Upper lobe of left lung (tissue), 6 donors: ENCODE results near the gene MAP6. TPM values are rescaled to one million over a fixed set of nuclear protein-coding genes. Genes with fewer than 3 reads are reported as not detected.

ENCODE experiments used
- ATAC-seq, 2 donors: fragments of 200-7000 bp; cut with Tn5 transposase; one replicate each; pipeline ENCODE4 v1.9.1; 2022; ENCODE audit warnings: mild to moderate bottlenecking in 2 of 2, moderate library complexity in 2 of 2; ENCODE audit not compliant: low FRiP score in 2 of 2
- DNase-seq, 2 donors: peaks; one replicate each; pipeline ENCODE4 v3.0.0-alpha.2; 2019 to 2020
- H3K27ac ChIP-seq, 4 donors: fragments of 200-600 bp; sonication (generic); one replicate each; pipeline ENCODE4 v1.5.1; 2016 to 2019
- H3K27me3 ChIP-seq, 4 donors: fragments of 200-600 bp; sonication (generic); one replicate each; pipeline ENCODE4 v1.5.1; 2017 to 2019
- H3K36me3 ChIP-seq, 4 donors: fragments of 200-600 bp; sonication (generic); one replicate each; pipeline ENCODE4 v1.5.1; 2016 to 2019
- H3K4me1 ChIP-seq, 4 donors: fragments of 200-600 bp; sonication (generic); one replicate each; pipeline ENCODE4 v1.5.1; 2018 to 2019
- H3K4me3 ChIP-seq, 4 donors: fragments of 200-600 bp; sonication (generic); one replicate each; pipeline ENCODE4 v1.5.1; 2017 to 2019; ENCODE audit warnings: mild to moderate bottlenecking in 2 of 4, moderate library complexity in 1 of 4
- H3K9me3 ChIP-seq, 4 donors: fragments of 200-600 bp; sonication (generic); one replicate each; pipeline ENCODE4 v1.5.1; 2018 to 2019
- CTCF ChIP-seq, 6 experiments: fragments of 450-650 bp in 4 of 6; fragments of 200-600 bp in 2 of 6; sonication (generic) in 2 of 6; IDR thresholded peaks; one replicate each; pipeline ENCODE4 v1.5.1; 2016 to 2019; ENCODE audit warnings: antibody characterized with exemption in 6 of 6
- EP300 ChIP-seq, 4 donors: sonication (generic); formaldehyde crosslinking; IDR thresholded peaks; one replicate each; pipeline ENCODE4 v1.5.1; 2017; ENCODE audit warnings: antibody characterized with exemption in 4 of 4, control low read depth in 2 of 4
- POLR2A ChIP-seq, 4 donors: fragments of 450-650 bp; IDR thresholded peaks; one replicate each; pipeline ENCODE4 v1.5.1; 2016 to 2017; ENCODE audit warnings: antibody characterized with exemption in 4 of 4, mild to moderate bottlenecking in 2 of 4
- POLR2AphosphoS5 ChIP-seq, 2 donors: sonication (generic); formaldehyde crosslinking; IDR thresholded peaks; one replicate each; pipeline ENCODE4 v1.5.1; 2017; ENCODE audit warnings: antibody characterized with exemption in 2 of 2
- WGBS, 2 donors: methylation state at CpG; one replicate each; pipeline ENCODE4 v1.1.5; 2017 to 2018; 5-methylcytosine and 5-hydroxymethylcytosine counted together
- total RNA-seq, 6 donors: library from RNA; depleted of rRNA in 4 of 6; stranded (reverse); fragments of >200 nt in 4 of 6; gene quantifications; one replicate each; pipeline versions ENCODE4 v1.1.0 to v1.2.1, GENCODE V29; 2016 to 2021
- donor health status: DM: no; HTN: no; CAD: no; lungs with moderate emphysema.
- donor health status: DM: no; HTN: yes; CAD: no; lungs with severe emphysema.

Gene MAP6
- total RNA-seq, 6 donors from 2014 or later, result 3.5 to 17.6 (median 8.9) TPM

- peak in 1 of 2 donors; percentile 61 for ATAC-seq
- TF ChIP-seq CTCF (IDR thresholded peaks at IDR 0.05) (no peak), POLR2A (IDR thresholded peaks at IDR 0.05) (no peak), EP300 (IDR thresholded peaks at IDR 0.05) (no peak), POLR2AphosphoS5 (IDR thresholded peaks at IDR 0.05) (no peak)
- WGBS, 2 donors, result 3 to 4% methylated on average over 7 to 34 of the region's 73 CpGs
- Histone ChIP-seq H3K4me1 (peaks cover 15 to 24% (median 17%) of the 10 kb centered on the region in 4 donors), H3K27ac (peak overlapping the region in 1 of 4 donors; percentile 10), H3K36me3 (no peaks in the 10 kb centered on the region), H3K27me3 (peaks cover 0 to 25% (median 8%) of the 10 kb centered on the region in 4 donors), H3K4me3 (peak overlapping the region; percentile 12 to 67 (median 48)), H3K9me3 (no peaks in the 10 kb centered on the region)
- DNase-seq, result peak; percentile 51 to 91
These were observed 897 bp downstream of the MAP6 start for GRCh38 chr11:75667831-75668450.

GRCh38 chr11:75667255-75667830 lies 1.5 kb downstream of the MAP6 start:
- Histone ChIP-seq H3K4me3 (peak overlapping the region; percentile 12 to 67 (median 48)), H3K9me3 (no peaks in the 10 kb centered on the region), H3K27ac (peak overlapping the region in 1 of 4 donors; percentile 10), H3K4me1 (peaks cover 15 to 24% (median 17%) of the 10 kb centered on the region in 4 donors), H3K36me3 (no peaks in the 10 kb centered on the region), H3K27me3 (peaks cover 0 to 25% (median 8%) of the 10 kb centered on the region in 4 donors)
- ATAC-seq (peak in 1 of 2 donors; percentile 58), DNase-seq (peak; percentile 40 to 88)
- whole genome bisulfite sequencing, 2 donors, result 10 to 11% methylated on average over 8 to 9 of the region's 63 CpGs
- TF ChIP-seq POLR2A (IDR thresholded peaks at IDR 0.05) (no peak), EP300 (IDR thresholded peaks at IDR 0.05) (no peak), CTCF (IDR thresholded peaks at IDR 0.05) (peak in 1 of 6 experiments; percentile 14), POLR2AphosphoS5 (IDR thresholded peaks at IDR 0.05) (no peak)

GRCh38 chr11:75665990-75666389 lies 2.8 kb downstream of the MAP6 start:
- ATAC-seq, result no peak
- H3K4me3 ChIP-seq, result no peak overlapping the region
- H3K27ac ChIP-seq, result no peak overlapping the region
- peaks cover 15 to 24% (median 17%) of the 10 kb centered on the region in 4 donors for H3K4me1 ChIP-seq
- peaks cover 0 to 25% (median 8%) of the 10 kb centered on the region in 4 donors for H3K27me3 ChIP-seq
- WGBS, 2 donors, result 90 to 97% methylated on average over 3 of the region's 3 CpGs
- no peaks in the 10 kb centered on the region for H3K36me3 ChIP-seq
- DNase-seq, result no peak
- no peaks in the 10 kb centered on the region for H3K9me3 ChIP-seq
- TF ChIP-seq CTCF (IDR thresholded peaks at IDR 0.05) (no peak), POLR2AphosphoS5 (IDR thresholded peaks at IDR 0.05) (no peak), EP300 (IDR thresholded peaks at IDR 0.05) (no peak), POLR2A (IDR thresholded peaks at IDR 0.05) (no peak)

GRCh38 chr11:75665126-75665525 lies 3.7 kb downstream of the MAP6 start:
- Histone ChIP-seq H3K36me3 (no peaks in the 10 kb centered on the region), H3K4me1 (peaks cover 15 to 24% (median 17%) of the 10 kb centered on the region in 4 donors), H3K4me3 (no peak overlapping the region), H3K27me3 (peaks cover 0 to 23% (median 8%) of the 10 kb centered on the region in 4 donors), H3K9me3 (no peaks in the 10 kb centered on the region), H3K27ac (no peak overlapping the region)
- TF ChIP-seq EP300 (IDR thresholded peaks at IDR 0.05), result no peak
- TF ChIP-seq POLR2A (IDR thresholded peaks at IDR 0.05), result no peak
- DNase-seq, result no peak
- 91 to 95% methylated on average over 3 of the region's 3 CpGs for WGBS, 2 donors
- no peak for ATAC-seq

GRCh38 chr11:75664389-75664788 lies 4.4 kb downstream of the MAP6 start:
- Histone ChIP-seq H3K4me3 (no peak overlapping the region), H3K27ac (no peak overlapping the region), H3K36me3 (no peaks in the 10 kb centered on the region), H3K4me1 (peaks cover 15 to 24% (median 17%) of the 10 kb centered on the region in 4 donors), H3K27me3 (peaks cover 0 to 18% (median 8%) of the 10 kb centered on the region in 4 donors), H3K9me3 (no peaks in the 10 kb centered on the region)
- WGBS, 2 donors, result 88 to 96% methylated on average over 1 of the region's 1 CpG
- DNase-seq, result no peak
- no peak for ATAC-seq
- TF ChIP-seq CTCF (IDR thresholded peaks at IDR 0.05) (no peak), POLR2A (IDR thresholded peaks at IDR 0.05) (no peak), EP300 (IDR thresholded peaks at IDR 0.05) (no peak), POLR2AphosphoS5 (IDR thresholded peaks at IDR 0.05) (no peak)
